HepG2 (cell line): ENCODE results near the gene APOC4. TPM values are rescaled to one million over a fixed set of nuclear protein-coding genes. Genes with fewer than 3 reads are reported as not detected.

Experiments used
- CCDC6 ChIP-seq: sonication (generic); formaldehyde crosslinking; IDR thresholded peaks from 2 replicates; pipeline ENCODE4 v1.8.1; 2022; ENCODE audit warnings: mild to moderate bottlenecking, missing genetic modification reagents, moderate library complexity
- EEA1 ChIP-seq: sonication (generic); formaldehyde crosslinking; IDR thresholded peaks from 2 replicates; pipeline ENCODE4 v1.5.1; 2020; ENCODE audit warnings: mild to moderate bottlenecking, missing genetic modification reagents, borderline replicate concordance
- FOXK2 ChIP-seq: fragments of 450-650 bp; IDR thresholded peaks from 2 replicates; pipeline ENCODE4 v1.6.1; 2016
- GTF2F1 ChIP-seq: fragments of 150-350 bp; IDR thresholded peaks from 2 replicates; pipeline ENCODE4 v1.6.1; 2014; ENCODE audit warnings: low read length
- KDM4B ChIP-seq: sonication (generic); formaldehyde crosslinking; IDR thresholded peaks from 2 replicates; pipeline ENCODE4 v1.4.0; 2020; ENCODE audit warnings: missing genetic modification reagents
- KLF9 ChIP-seq: IDR thresholded peaks from 2 replicates; pipeline ENCODE4 v1.6.1; 2016; ENCODE audit warnings: low read depth
- MATR3 ChIP-seq: sonication (generic); formaldehyde crosslinking; IDR thresholded peaks from 2 replicates; pipeline ENCODE4 v1.4.0; 2020; ENCODE audit warnings: missing genetic modification reagents
- MYC ChIP-seq: sonication (generic); formaldehyde crosslinking; IDR thresholded peaks from 2 replicates; pipeline ENCODE4 v1.9.0; 2021; ENCODE audit warnings: missing genetic modification reagents, borderline replicate concordance
- NFE2 ChIP-seq: sonication (generic); formaldehyde crosslinking; IDR thresholded peaks from 2 replicates; pipeline ENCODE4 v1.4.0; 2020; ENCODE audit warnings: missing genetic modification reagents
- NFIB ChIP-seq: sonication (generic); formaldehyde crosslinking; IDR thresholded peaks from 2 replicates; pipeline ENCODE4 v1.9.0; 2021; ENCODE audit warnings: missing genetic modification reagents, mild to moderate bottlenecking, borderline replicate concordance
- PCBP1 ChIP-seq: fragments of 200-400 bp; formaldehyde crosslinking; IDR thresholded peaks from 2 replicates; pipeline ENCODE4 v1.6.1; 2017; ENCODE audit warnings: mild to moderate bottlenecking, low read depth, low read length, borderline replicate concordance
- REPIN1 ChIP-seq: sonication (generic); formaldehyde crosslinking; IDR thresholded peaks from 2 replicates; pipeline ENCODE4 v1.8.0; 2022; ENCODE audit warnings: missing genetic modification reagents, low read depth, mild to moderate bottlenecking, borderline replicate concordance
- SIN3B ChIP-seq: fragments of 150-350 bp; IDR thresholded peaks from 2 replicates; pipeline ENCODE4 v1.6.1; 2014; ENCODE audit warnings: low read length
- TCF12 ChIP-seq, 2 experiments: fragments of 450-650 bp in 1 of 2; sonication (generic) in 1 of 2; formaldehyde crosslinking in 1 of 2; IDR thresholded peaks; 2 replicates each; pipeline versions ENCODE4 v1.6.1 to v1.8.0; 2017 to 2022; ENCODE audit warnings: antibody characterized with exemption in 1 of 2, mild to moderate bottlenecking in 1 of 2, missing genetic modification reagents in 1 of 2, moderate library complexity in 1 of 2
- ZFP90 ChIP-seq: sonication (generic); formaldehyde crosslinking; IDR thresholded peaks from 2 replicates; pipeline ENCODE4 v1.8.0; 2022; ENCODE audit warnings: missing genetic modification reagents, mild to moderate bottlenecking, inconsistent platforms, borderline replicate concordance
- ZMYM3 ChIP-seq: sonication (generic); formaldehyde crosslinking; IDR thresholded peaks from 2 replicates; pipeline ENCODE4 v1.5.1; 2020; ENCODE audit warnings: mild to moderate bottlenecking, missing genetic modification reagents
- ZMYM4 ChIP-seq: sonication (generic); formaldehyde crosslinking; IDR thresholded peaks from 2 replicates; pipeline ENCODE4 v1.8.1; 2023; ENCODE audit warnings: mild to moderate bottlenecking, missing genetic modification reagents
- ZNF124 ChIP-seq: sonication (generic); formaldehyde crosslinking; IDR thresholded peaks from 2 replicates; pipeline ENCODE4 v1.4.0; 2020; ENCODE audit warnings: missing genetic modification reagents
- ZNF143 ChIP-seq: sonication (generic); formaldehyde crosslinking; IDR thresholded peaks from 2 replicates; pipeline ENCODE4 v1.4.0; 2020; ENCODE audit warnings: missing genetic modification reagents
- ZNF160 ChIP-seq: sonication (generic); formaldehyde crosslinking; IDR thresholded peaks from 2 replicates; pipeline ENCODE4 v1.8.0; 2022; ENCODE audit warnings: mild to moderate bottlenecking, inconsistent platforms, missing genetic modification reagents
- ZNF34 ChIP-seq: sonication (generic); formaldehyde crosslinking; IDR thresholded peaks from 2 replicates; pipeline ENCODE4 v1.4.0; 2020; ENCODE audit warnings: mild to moderate bottlenecking, missing genetic modification reagents, borderline replicate concordance
- ZNF430 ChIP-seq: sonication (generic); formaldehyde crosslinking; IDR thresholded peaks from 2 replicates; pipeline ENCODE4 v1.9.0; 2021; ENCODE audit warnings: mild to moderate bottlenecking, missing genetic modification reagents
- ZNF451 ChIP-seq: sonication (generic); formaldehyde crosslinking; IDR thresholded peaks from 2 replicates; pipeline ENCODE4 v1.5.0; 2020; ENCODE audit warnings: mild to moderate bottlenecking, missing genetic modification reagents
- ZNF644 ChIP-seq: IDR thresholded peaks from 2 replicates; pipeline ENCODE4 v1.6.1; 2016; ENCODE audit warnings: low read depth
- ZNF841 ChIP-seq: sonication (generic); formaldehyde crosslinking; IDR thresholded peaks from 2 replicates; pipeline ENCODE4 v1.8.1; 2023; ENCODE audit warnings: missing genetic modification reagents, borderline replicate concordance
- polyA plus RNA-seq, 8 experiments: library from polyadenylated mRNA; depleted of rRNA in 3 of 8; stranded (reverse) in 7 of 8; unstranded in 1 of 8; fragments of >200 nt; fragmentation: Illumina TruSeq in 4 of 8; extraction: Trizol in 4 of 8; gene quantifications; 2 replicates each; pipeline versions ENCODE4 v1.2.1 to v1.2.3, GENCODE V29; 2011 to 2016; ENCODE audit warnings: low read depth in 4 of 8, missing spikeins in 1 of 8, mixed read lengths in 1 of 8; ENCODE audit not compliant: insufficient read depth in 1 of 8
- total RNA-seq, 5 experiments: library from RNA; depleted of rRNA; stranded (reverse); fragments of >200 nt; fragmentation: Illumina TruSeq; extraction: Trizol; gene quantifications; 2 replicates each; pipeline ENCODE4 v1.2.3, GENCODE V29; 2016; ENCODE audit warnings: low read depth in 1 of 5
- TF ChIP-seq, protein P1 (sequence below): IDR thresholded peaks from 2 replicates; pipeline ENCODE4 v1.6.1; 2016; ENCODE audit warnings: mild to moderate bottlenecking
- TF ChIP-seq, protein P2 (sequence below): IDR thresholded peaks from 2 replicates; pipeline ENCODE4 v1.6.1; 2018; ENCODE audit warnings: missing genetic modification reagents
- TF ChIP-seq, protein P3 (sequence below): sonication (generic); formaldehyde crosslinking; IDR thresholded peaks from 2 replicates; pipeline ENCODE4 v1.4.0; 2020; ENCODE audit warnings: mild to moderate bottlenecking, missing genetic modification reagents
- TF ChIP-seq, protein P4 (sequence below): sonication (generic); formaldehyde crosslinking; IDR thresholded peaks from 2 replicates; pipeline ENCODE4 v1.5.0; 2020; ENCODE audit warnings: missing genetic modification reagents

Gene APOC4
- total and polyA plus RNA-seq, 2 of the 13 experiments (the other 11 are each of a cell fraction or from before 2014, with no cell fraction given) = 0.46 TPM; not detected in 1

DNA sequence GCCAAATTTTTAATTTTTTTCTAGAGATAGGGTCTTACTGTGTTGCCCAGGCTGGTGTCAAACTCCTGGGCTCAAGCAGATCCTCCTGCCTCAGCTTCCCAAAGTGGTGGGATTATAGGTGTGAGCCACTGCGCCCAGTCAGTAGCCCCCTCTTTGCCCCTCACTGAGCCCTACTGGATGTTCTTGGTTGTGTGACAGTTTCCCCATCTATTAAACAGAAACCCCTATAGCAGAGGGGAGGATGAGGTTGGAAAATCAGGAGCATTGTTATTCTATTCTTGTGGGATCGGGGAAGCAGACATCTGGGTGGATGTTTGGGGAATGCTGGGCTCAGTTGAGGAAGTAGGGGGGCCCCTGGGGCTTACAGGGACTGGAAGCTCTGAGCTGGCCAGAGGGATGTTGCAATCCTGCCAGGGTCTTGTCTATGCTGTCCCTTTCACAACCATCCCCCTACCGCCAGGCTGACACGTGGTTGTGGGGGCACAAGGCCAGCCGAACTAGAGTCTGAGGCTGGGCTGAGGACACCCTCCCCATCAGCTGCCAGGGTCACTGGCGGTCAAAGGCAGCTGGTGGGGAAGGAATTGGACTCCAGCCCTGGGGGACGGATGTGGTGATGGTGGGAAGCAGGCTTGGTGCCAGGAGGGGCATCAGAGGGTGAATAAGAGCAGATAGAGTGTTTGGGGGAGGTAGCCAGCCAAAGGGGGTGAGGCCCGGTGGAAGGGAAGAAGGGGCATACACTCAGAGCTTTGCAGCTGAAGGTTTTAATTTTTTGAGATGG lies 16.7 kb upstream of the APOC4 start (continued):
- peak; percentile 99 for TF ChIP-seq KDM4B (CRISPR knock-in tag)
- TF ChIP-seq ZMYM4 (CRISPR knock-in tag) = peak; percentile 83
- TF ChIP-seq ZNF451 = peak; percentile 91; the same call in 1 of the 2 replicates
- TF ChIP-seq, protein P1, sequence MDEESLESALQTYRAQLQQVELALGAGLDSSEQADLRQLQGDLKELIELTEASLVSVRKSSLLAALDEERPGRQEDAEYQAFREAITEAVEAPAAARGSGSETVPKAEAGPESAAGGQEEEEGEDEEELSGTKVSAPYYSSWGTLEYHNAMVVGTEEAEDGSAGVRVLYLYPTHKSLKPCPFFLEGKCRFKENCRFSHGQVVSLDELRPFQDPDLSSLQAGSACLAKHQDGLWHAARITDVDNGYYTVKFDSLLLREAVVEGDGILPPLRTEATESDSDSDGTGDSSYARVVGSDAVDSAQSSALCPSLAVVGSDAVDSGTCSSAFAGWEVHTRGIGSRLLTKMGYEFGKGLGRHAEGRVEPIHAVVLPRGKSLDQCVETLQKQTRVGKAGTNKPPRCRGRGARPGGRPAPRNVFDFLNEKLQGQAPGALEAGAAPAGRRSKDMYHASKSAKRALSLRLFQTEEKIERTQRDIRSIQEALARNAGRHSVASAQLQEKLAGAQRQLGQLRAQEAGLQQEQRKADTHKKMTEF (CRISPR knock-in tag) = peak; percentile 98
- TF ChIP-seq ZNF160 (CRISPR knock-in tag) = peak; percentile 82; the same call in 1 of the 2 replicates
- TF ChIP-seq EEA1 (CRISPR knock-in tag) = no peak
- no peak for TF ChIP-seq SIN3B
- no peak for TF ChIP-seq TCF12 (IDR thresholded peaks at IDR 0.05)
- TF ChIP-seq TCF12 (CRISPR knock-in tag; IDR thresholded peaks at IDR 0.05) = peak; percentile 99
- no peak for TF ChIP-seq MATR3 (CRISPR knock-in tag)
- peak; percentile 76 for TF ChIP-seq ZNF644 (CRISPR knock-in tag)
- peak; percentile 63; the same call in 1 of the 2 replicates for TF ChIP-seq PCBP1
- TF ChIP-seq, protein P2, sequence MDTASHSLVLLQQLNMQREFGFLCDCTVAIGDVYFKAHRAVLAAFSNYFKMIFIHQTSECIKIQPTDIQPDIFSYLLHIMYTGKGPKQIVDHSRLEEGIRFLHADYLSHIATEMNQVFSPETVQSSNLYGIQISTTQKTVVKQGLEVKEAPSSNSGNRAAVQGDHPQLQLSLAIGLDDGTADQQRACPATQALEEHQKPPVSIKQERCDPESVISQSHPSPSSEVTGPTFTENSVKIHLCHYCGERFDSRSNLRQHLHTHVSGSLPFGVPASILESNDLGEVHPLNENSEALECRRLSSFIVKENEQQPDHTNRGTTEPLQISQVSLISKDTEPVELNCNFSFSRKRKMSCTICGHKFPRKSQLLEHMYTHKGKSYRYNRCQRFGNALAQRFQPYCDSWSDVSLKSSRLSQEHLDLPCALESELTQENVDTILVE (CRISPR knock-in tag) = peak; percentile 96
- peak; percentile 96 for TF ChIP-seq ZNF430 (CRISPR knock-in tag)
- peak; percentile 99 for TF ChIP-seq CCDC6 (CRISPR knock-in tag)
- TF ChIP-seq REPIN1 (CRISPR knock-in tag) = peak; percentile 92
- peak; percentile 81; the same call in 1 of the 2 replicates for TF ChIP-seq ZNF124 (CRISPR knock-in tag)
- TF ChIP-seq ZNF143 (CRISPR knock-in tag) = 0 out of 2 replicates have a peak, but pooled peaks have one; percentile 44
- TF ChIP-seq, protein P3, sequence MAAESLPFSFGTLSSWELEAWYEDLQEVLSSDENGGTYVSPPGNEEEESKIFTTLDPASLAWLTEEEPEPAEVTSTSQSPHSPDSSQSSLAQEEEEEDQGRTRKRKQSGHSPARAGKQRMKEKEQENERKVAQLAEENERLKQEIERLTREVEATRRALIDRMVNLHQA (CRISPR knock-in tag) = no peak
- no peak for TF ChIP-seq ZNF841 (CRISPR knock-in tag)
- TF ChIP-seq GTF2F1 = no peak
- TF ChIP-seq ZFP90 = peak; percentile 72; the same call in 1 of the 2 replicates
- TF ChIP-seq KLF9 (CRISPR knock-in tag) = no peak
- TF ChIP-seq ZMYM3 (CRISPR knock-in tag) = peak; percentile 95
- peak; percentile 100 for TF ChIP-seq MYC
- TF ChIP-seq, protein P4, sequence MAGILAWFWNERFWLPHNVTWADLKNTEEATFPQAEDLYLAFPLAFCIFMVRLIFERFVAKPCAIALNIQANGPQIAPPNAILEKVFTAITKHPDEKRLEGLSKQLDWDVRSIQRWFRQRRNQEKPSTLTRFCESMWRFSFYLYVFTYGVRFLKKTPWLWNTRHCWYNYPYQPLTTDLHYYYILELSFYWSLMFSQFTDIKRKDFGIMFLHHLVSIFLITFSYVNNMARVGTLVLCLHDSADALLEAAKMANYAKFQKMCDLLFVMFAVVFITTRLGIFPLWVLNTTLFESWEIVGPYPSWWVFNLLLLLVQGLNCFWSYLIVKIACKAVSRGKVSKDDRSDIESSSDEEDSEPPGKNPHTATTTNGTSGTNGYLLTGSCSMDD (CRISPR knock-in tag) = no peak
- peak; percentile 56; the same call in 1 of the 2 replicates for TF ChIP-seq FOXK2
- TF ChIP-seq NFIB (CRISPR knock-in tag) = no peak
- no peak for TF ChIP-seq NFE2 (CRISPR knock-in tag)
- peak; percentile 72; the same call in 1 of the 2 replicates for TF ChIP-seq ZNF34
